Retinal pigment epithelial cell (primary cell): ENCODE results near the gene NDUFC1.
"Not testable (repeated sequence)": the region's sequence is repeated elsewhere in the genome, so short reads cannot be mapped to it uniquely, and the experiment has no call there.

ENCODE experiments used
- DNase-seq: peaks from one replicate; pipeline ENCODE4 v3.0.0-alpha.2; 2010; ENCODE audit warnings: low read depth
- H3K4me3 ChIP-seq: 2 replicates; pipeline ENCODE4 v1.5.1; 2011; ENCODE audit warnings: mild to moderate bottlenecking, low read length, control low read depth, moderate library complexity
- TF ChIP-seq, protein P1 (sequence below): conservative IDR thresholded peaks from 2 replicates; pipeline ENCODE4 v1.5.1; 2011; ENCODE audit warnings: low read depth, low read length, control low read depth, inconsistent platforms

NDUFC1 gene

DNA sequence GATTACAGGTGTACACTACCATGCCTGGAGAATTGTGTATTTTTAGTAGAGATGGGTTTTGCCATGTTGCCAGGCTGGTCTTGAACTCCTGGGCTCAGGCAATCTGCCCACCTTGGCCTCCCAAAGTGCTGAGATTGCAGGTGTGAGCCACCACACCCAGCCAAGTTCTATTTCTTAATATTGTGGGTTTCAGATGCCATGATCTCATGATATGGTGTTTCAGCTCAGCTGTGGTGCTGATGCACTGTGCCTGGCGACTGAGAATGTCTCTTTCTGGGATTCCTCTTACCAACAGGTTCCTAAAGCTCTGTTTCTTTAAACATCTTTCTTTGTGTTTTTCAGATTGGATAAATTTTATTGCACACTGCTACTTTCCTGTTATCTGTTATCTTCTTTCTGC, 17.3 kb upstream of the NDUFC1 start:
- TF ChIP-seq, protein P1, sequence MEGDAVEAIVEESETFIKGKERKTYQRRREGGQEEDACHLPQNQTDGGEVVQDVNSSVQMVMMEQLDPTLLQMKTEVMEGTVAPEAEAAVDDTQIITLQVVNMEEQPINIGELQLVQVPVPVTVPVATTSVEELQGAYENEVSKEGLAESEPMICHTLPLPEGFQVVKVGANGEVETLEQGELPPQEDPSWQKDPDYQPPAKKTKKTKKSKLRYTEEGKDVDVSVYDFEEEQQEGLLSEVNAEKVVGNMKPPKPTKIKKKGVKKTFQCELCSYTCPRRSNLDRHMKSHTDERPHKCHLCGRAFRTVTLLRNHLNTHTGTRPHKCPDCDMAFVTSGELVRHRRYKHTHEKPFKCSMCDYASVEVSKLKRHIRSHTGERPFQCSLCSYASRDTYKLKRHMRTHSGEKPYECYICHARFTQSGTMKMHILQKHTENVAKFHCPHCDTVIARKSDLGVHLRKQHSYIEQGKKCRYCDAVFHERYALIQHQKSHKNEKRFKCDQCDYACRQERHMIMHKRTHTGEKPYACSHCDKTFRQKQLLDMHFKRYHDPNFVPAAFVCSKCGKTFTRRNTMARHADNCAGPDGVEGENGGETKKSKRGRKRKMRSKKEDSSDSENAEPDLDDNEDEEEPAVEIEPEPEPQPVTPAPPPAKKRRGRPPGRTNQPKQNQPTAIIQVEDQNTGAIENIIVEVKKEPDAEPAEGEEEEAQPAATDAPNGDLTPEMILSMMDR, result no peak
- no peak overlapping the region for H3K4me3 ChIP-seq

DNA sequence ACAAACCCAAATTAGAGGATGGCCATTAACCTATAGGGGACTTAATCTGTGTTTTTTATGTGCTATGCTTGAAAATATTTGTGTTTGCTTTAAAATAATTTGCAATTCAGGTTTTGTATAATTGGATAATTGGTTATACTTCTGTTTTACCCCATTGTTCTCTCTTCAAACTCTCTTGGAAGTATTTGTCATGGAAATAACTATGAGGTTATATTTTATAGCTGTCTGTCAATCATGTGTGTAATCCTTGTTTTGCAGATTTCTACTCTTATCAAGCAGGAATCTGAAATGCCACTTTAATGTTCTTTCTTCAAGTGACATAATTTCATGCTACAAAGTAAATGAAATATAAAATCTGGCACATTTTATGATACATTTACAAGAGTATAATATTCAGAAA, 15.4 kb upstream of the NDUFC1 start:
- TF ChIP-seq, protein P1, result no peak
- DNase-seq, result no peak
- no peak overlapping the region for H3K4me3 ChIP-seq

More for the DNA sequence above, 17.3 kb upstream of the NDUFC1 start:
- DNase-seq, result no peak

DNA sequence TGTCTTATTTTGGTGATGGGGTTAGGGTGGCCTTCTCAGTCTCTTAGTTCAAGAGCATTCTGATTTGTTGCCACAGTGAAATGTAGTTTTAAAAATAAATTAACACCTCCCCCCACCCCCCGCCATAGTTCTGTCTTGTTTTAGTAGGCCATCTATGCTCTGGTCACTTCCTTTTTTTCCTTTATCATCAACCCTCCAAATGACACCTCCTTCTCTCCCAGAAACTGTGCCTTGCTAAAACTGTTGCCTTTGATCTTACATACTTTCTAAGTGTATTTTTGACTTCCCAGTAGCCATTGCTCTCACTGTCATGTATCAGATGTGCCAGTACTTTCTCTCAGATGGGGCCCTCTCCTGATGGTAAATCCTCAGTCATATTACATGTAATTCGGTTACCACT, 14.5 kb upstream of the NDUFC1 start:
- DNase-seq, result no peak
- no peak overlapping the region for H3K4me3 ChIP-seq
- TF ChIP-seq, protein P1, result no peak

DNA sequence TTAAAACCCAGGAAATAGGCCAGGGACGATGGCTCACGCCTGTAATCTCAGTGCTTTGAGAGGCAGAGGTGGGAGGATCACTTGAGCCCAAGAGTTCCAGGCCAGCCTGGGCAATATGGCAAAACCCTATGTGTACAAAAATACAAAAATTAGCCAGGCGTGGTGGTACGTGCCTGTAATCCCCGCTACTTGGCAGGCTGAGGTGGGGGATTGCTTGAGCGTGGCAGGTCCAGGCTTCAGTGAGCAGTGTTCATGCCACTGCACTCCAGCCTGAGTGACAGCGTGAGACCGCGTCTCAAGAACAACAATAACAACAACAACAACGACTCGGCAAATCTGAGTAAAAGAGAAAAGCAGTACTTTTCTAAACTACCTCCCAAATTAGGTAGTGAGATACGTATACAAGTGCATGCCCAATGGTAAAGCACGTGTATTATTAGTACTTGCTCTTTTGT, 13.0 kb upstream of the NDUFC1 start:
- TF ChIP-seq, protein P1, result no peak
- H3K4me3 ChIP-seq, result no peak overlapping the region
- no peak for DNase-seq

DNA sequence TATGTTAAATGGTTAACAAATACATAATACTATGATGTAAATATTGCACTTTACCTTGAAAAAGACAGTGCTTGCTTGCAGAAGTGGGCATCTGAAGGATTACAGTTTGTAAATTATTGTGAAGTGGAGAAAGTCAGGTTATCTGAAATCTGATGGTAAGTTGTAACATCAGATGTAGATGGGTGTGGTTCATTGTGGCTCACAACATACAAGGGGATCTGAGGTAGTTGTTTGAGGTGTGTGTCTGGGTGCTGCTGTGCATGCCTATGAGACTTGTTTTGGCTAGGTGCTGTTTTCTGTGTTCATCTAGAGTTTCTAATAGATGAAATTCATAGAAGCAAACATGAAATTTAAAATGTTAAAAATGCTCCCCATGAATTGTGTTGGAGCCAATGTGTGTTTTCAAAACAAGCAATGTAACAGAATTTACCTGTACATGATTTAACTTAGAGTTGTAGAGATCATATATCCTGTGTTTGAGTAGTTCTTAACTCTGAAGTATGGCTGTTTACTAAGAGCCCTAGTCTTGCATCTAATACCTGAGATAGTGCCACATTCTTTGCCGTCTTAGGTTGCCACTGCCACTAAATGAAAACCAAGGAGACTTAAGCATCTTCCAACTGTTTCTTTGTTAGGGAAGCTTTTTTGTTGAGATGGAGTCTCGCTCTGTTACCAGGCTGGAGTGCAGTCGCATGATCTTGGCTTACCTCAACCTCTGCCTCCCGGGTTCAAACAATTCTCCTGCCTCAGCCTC, 11.9 kb upstream of the NDUFC1 start:
- TF ChIP-seq, protein P1, result no peak
- H3K4me3 ChIP-seq, result no peak overlapping the region
- no peak for DNase-seq

DNA sequence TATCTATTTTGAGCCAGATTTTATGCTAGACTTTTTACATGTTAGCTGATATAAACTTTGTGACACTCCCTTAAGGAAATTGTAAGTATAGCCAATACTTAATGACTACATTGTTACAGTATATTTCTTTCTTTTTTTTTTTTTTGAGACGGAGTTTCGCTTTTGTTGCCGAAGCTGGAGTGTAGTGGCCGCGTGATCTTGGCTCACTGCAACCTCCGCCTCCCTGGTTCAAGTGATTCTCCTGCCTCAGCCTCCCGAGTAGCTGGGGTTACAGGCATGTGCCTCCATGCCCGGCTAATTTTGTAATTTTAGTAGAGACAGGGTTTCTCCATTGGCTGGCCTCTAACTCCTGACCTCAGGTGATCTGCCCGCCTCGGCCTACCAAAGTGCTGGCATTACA, 11.1 kb upstream of the NDUFC1 start:
- H3K4me3 ChIP-seq, DNase-seq: not testable (repeated sequence)

DNA sequence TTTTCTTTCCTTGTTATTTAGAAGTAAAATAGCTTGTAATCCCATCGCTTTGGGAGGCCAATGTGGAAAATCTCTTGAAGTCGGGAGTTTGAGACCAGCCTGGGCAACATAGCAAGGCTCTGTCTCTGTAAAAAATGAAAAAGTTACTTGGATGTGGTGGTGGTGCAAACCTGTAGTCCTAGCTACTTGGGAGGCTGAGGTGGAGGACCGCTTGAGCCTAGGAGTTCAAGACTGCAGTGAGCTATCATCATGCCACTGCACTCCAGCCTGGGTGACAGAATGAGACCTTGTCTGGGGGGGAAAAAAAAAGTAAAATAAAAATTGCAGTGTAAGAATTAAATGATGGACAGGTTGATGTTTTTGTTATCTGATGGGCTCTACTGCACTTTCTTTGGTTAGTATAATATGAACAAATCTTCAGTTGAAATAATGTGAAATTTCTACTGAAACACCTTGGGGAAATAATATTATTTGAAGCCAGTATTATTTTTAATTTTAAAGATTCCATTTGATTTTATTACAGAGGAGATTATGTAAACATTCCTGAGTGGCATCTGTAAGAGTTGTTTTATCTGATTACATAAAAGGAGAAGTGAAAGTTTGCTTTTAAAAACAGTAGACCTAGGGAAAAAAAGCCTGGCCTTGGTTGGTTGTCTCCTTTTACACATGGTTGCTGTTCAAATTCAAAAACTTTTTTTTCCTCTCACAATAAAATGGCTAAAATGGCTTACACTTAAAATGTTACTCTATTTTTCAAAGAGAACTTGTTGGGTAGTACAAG, 10.5 kb upstream of the NDUFC1 start:
- H3K4me3 ChIP-seq, result no peak overlapping the region
- no peak for DNase-seq
- TF ChIP-seq, protein P1, result no peak
